NCI-H1048 (cell line): ENCODE measurements around the gene SP8.
A peak's percentile ranks its signal among the peaks of the same experiment; 100 is the strongest.

Experiments
- DNase-seq: peaks from one replicate; lab custom pipeline; 2025; lab: John Stamatoyannopoulos, UW

SP8 gene

GRCh38 chr7:20754001-20754400 lies 32.7 kb downstream of the SP8 start:
- no peak for DNase-seq

GRCh38 chr7:20749906-20750305 lies 36.8 kb downstream of the SP8 start:
- no peak for DNase-seq

- DNase-seq = no peak
Measured at GRCh38 chr7:20748853-20749252, 37.8 kb downstream of the SP8 start.

GRCh38 chr7:20747001-20747400 lies 39.7 kb downstream of the SP8 start:
- no peak for DNase-seq

GRCh38 chr7:20745702-20746101 lies 41.0 kb downstream of the SP8 start:
- DNase-seq = no peak

- DNase-seq = peak; percentile 23
Measured at GRCh38 chr7:20744954-20745446, 41.7 kb downstream of the SP8 start.

GRCh38 chr7:20742913-20743312 lies 43.8 kb downstream of the SP8 start:
- DNase-seq = no peak

- DNase-seq = no peak
Measured at GRCh38 chr7:20741801-20742200, 44.9 kb downstream of the SP8 start.

GRCh38 chr7:20738518-20739481 lies 47.9 kb downstream of the SP8 start:
- no peak for DNase-seq

GRCh38 chr7:20737840-20738448 lies 48.7 kb downstream of the SP8 start:
- no peak for DNase-seq

GRCh38 chr7:20735346-20736065 lies 51.2 kb downstream of the SP8 start:
- DNase-seq = no peak
